Measurements from ENCODE around the gene CCDC40.

The CCDC40 gene

GRCh38 chr17:80000136-80000535 is 36.3 kb upstream of the CCDC40 start:
- no peaks in the 10 kb centered on the region for H3K9me3 ChIP-seq (ENCODE audit: control insufficient read depth in 1 of 2, low read length in 2 of 2)
- no peak overlapping the region for H3K27ac ChIP-seq (ENCODE audit: low read depth, low read length)
- H3K36me3 ChIP-seq (ENCODE audit: control insufficient read depth in 1 of 2, insufficient read depth in 2 of 2, low read length in 2 of 2), result no peaks in the 10 kb centered on the region
- no peak overlapping the region for H3K4me3 ChIP-seq (ENCODE audit: low read depth in 1 of 2, low read length in 2 of 2)
- H3K27me3 ChIP-seq (ENCODE audit: control insufficient read depth in 1 of 2, insufficient read depth in 2 of 2, low read length in 2 of 2), result no peaks in the 10 kb centered on the region
- peaks cover 11 to 13% of the 10 kb centered on the region in 2 donors for H3K4me1 ChIP-seq (ENCODE audit: control insufficient read depth in 1 of 2, insufficient read depth in 2 of 2, low read length in 2 of 2)
- H3K9ac ChIP-seq (ENCODE audit: low read depth in 1 of 2, low read length in 2 of 2), result no peak overlapping the region

- Histone ChIP-seq H3K27me3 (ENCODE audit: control insufficient read depth in 1 of 2, insufficient read depth in 2 of 2, low read length in 2 of 2) (no peaks in the 10 kb centered on the region), H3K9me3 (ENCODE audit: control insufficient read depth in 1 of 2, low read length in 2 of 2) (no peaks in the 10 kb centered on the region), H3K9ac (ENCODE audit: low read depth in 1 of 2, low read length in 2 of 2) (no peak overlapping the region), H3K4me3 (ENCODE audit: low read depth in 1 of 2, low read length in 2 of 2) (no peak overlapping the region), H3K4me1 (ENCODE audit: control insufficient read depth in 1 of 2, insufficient read depth in 2 of 2, low read length in 2 of 2) (peaks cover 13 to 17% of the 10 kb centered on the region in 2 donors), H3K27ac (ENCODE audit: low read depth, low read length) (no peak overlapping the region), H3K36me3 (ENCODE audit: control insufficient read depth in 1 of 2, insufficient read depth in 2 of 2, low read length in 2 of 2) (no peaks in the 10 kb centered on the region)
These were observed 35.3 kb upstream of the CCDC40 start for GRCh38 chr17:80000981-80001775.

GRCh38 chr17:80002070-80002641 is 34.3 kb upstream of the CCDC40 start:
- H3K36me3 ChIP-seq (ENCODE audit: control insufficient read depth in 1 of 2, insufficient read depth in 2 of 2, low read length in 2 of 2), result no peaks in the 10 kb centered on the region
- H3K9me3 ChIP-seq (ENCODE audit: control insufficient read depth in 1 of 2, low read length in 2 of 2), result no peaks in the 10 kb centered on the region
- no peak overlapping the region for H3K27ac ChIP-seq (ENCODE audit: low read depth, low read length)
- H3K27me3 ChIP-seq (ENCODE audit: control insufficient read depth in 1 of 2, insufficient read depth in 2 of 2, low read length in 2 of 2), result no peaks in the 10 kb centered on the region
- no peak overlapping the region for H3K9ac ChIP-seq (ENCODE audit: low read depth in 1 of 2, low read length in 2 of 2)
- peaks cover 13 to 17% of the 10 kb centered on the region in 2 donors for H3K4me1 ChIP-seq (ENCODE audit: control insufficient read depth in 1 of 2, insufficient read depth in 2 of 2, low read length in 2 of 2)
- no peak overlapping the region for H3K4me3 ChIP-seq (ENCODE audit: low read depth in 1 of 2, low read length in 2 of 2)

- no peaks in the 10 kb centered on the region for H3K9me3 ChIP-seq (ENCODE audit: control insufficient read depth in 1 of 2, low read length in 2 of 2)
These were observed 33.6 kb upstream of the CCDC40 start for GRCh38 chr17:80002690-80003490.

GRCh38 chr17:80003969-80004368 is 32.5 kb upstream of the CCDC40 start:
- peaks cover 13 to 23% of the 10 kb centered on the region in 2 donors for H3K4me1 ChIP-seq (ENCODE audit: control insufficient read depth in 1 of 2, insufficient read depth in 2 of 2, low read length in 2 of 2)
- H3K9ac ChIP-seq (ENCODE audit: low read depth in 1 of 2, low read length in 2 of 2), result no peak overlapping the region
- H3K27me3 ChIP-seq (ENCODE audit: control insufficient read depth in 1 of 2, insufficient read depth in 2 of 2, low read length in 2 of 2), result no peaks in the 10 kb centered on the region
- no peaks in the 10 kb centered on the region for H3K36me3 ChIP-seq (ENCODE audit: control insufficient read depth in 1 of 2, insufficient read depth in 2 of 2, low read length in 2 of 2)
- H3K4me3 ChIP-seq (ENCODE audit: low read depth in 1 of 2, low read length in 2 of 2), result no peak overlapping the region
- H3K9me3 ChIP-seq (ENCODE audit: control insufficient read depth in 1 of 2, low read length in 2 of 2), result no peaks in the 10 kb centered on the region
- no peak overlapping the region for H3K27ac ChIP-seq (ENCODE audit: low read depth, low read length)

More at GRCh38 chr17:80002690-80003490, 33.6 kb upstream of the CCDC40 start:
- H3K4me3 ChIP-seq (ENCODE audit: low read depth in 1 of 2, low read length in 2 of 2), result no peak overlapping the region
- H3K27ac ChIP-seq (ENCODE audit: low read depth, low read length), result no peak overlapping the region
- no peaks in the 10 kb centered on the region for H3K27me3 ChIP-seq (ENCODE audit: control insufficient read depth in 1 of 2, insufficient read depth in 2 of 2, low read length in 2 of 2)
- H3K4me1 ChIP-seq (ENCODE audit: control insufficient read depth in 1 of 2, insufficient read depth in 2 of 2, low read length in 2 of 2), result peaks cover 13 to 17% of the 10 kb centered on the region in 2 donors
- H3K36me3 ChIP-seq (ENCODE audit: control insufficient read depth in 1 of 2, insufficient read depth in 2 of 2, low read length in 2 of 2), result no peaks in the 10 kb centered on the region
- peak overlapping the region in 1 of 2 donors; percentile 15 for H3K9ac ChIP-seq (ENCODE audit: low read depth in 1 of 2, low read length in 2 of 2)

- Histone ChIP-seq H3K27me3 (ENCODE audit: control insufficient read depth in 1 of 2, insufficient read depth in 2 of 2, low read length in 2 of 2) (no peaks in the 10 kb centered on the region), H3K4me3 (ENCODE audit: low read depth in 1 of 2, low read length in 2 of 2) (peak overlapping the region; percentile 38 to 50), H3K9me3 (ENCODE audit: control insufficient read depth in 1 of 2, low read length in 2 of 2) (no peaks in the 10 kb centered on the region), H3K9ac (ENCODE audit: low read depth in 1 of 2, low read length in 2 of 2) (peak overlapping the region in 1 of 2 donors; percentile 39), H3K36me3 (ENCODE audit: control insufficient read depth in 1 of 2, insufficient read depth in 2 of 2, low read length in 2 of 2) (peaks cover 0 to 5% of the 10 kb centered on the region in 2 donors), H3K4me1 (ENCODE audit: control insufficient read depth in 1 of 2, insufficient read depth in 2 of 2, low read length in 2 of 2) (peaks cover 13 to 24% of the 10 kb centered on the region in 2 donors), H3K27ac (ENCODE audit: low read depth, low read length) (no peak overlapping the region)
These were observed 30.8 kb upstream of the CCDC40 start for GRCh38 chr17:80005360-80006338.

GRCh38 chr17:80006339-80006720 is 30.1 kb upstream of the CCDC40 start:
- Histone ChIP-seq H3K27ac (ENCODE audit: low read depth, low read length) (no peak overlapping the region), H3K9ac (ENCODE audit: low read depth in 1 of 2, low read length in 2 of 2) (no peak overlapping the region), H3K4me3 (ENCODE audit: low read depth in 1 of 2, low read length in 2 of 2) (no peak overlapping the region)

GRCh38 chr17:80006811-80007752 is 29.4 kb upstream of the CCDC40 start:
- Histone ChIP-seq H3K27me3 (ENCODE audit: control insufficient read depth in 1 of 2, insufficient read depth in 2 of 2, low read length in 2 of 2) (no peaks in the 10 kb centered on the region), H3K36me3 (ENCODE audit: control insufficient read depth in 1 of 2, insufficient read depth in 2 of 2, low read length in 2 of 2) (peaks cover 0 to 8% of the 10 kb centered on the region in 2 donors), H3K4me3 (ENCODE audit: low read depth in 1 of 2, low read length in 2 of 2) (no peak overlapping the region), H3K9me3 (ENCODE audit: control insufficient read depth in 1 of 2, low read length in 2 of 2) (no peaks in the 10 kb centered on the region), H3K27ac (ENCODE audit: low read depth, low read length) (no peak overlapping the region), H3K4me1 (ENCODE audit: control insufficient read depth in 1 of 2, insufficient read depth in 2 of 2, low read length in 2 of 2) (peaks cover 12 to 24% of the 10 kb centered on the region in 2 donors), H3K9ac (ENCODE audit: low read depth in 1 of 2, low read length in 2 of 2) (no peak overlapping the region)

More at GRCh38 chr17:80006339-80006720, 30.1 kb upstream of the CCDC40 start:
- Histone ChIP-seq H3K36me3 (ENCODE audit: control insufficient read depth in 1 of 2, insufficient read depth in 2 of 2, low read length in 2 of 2) (peaks cover 0 to 5% of the 10 kb centered on the region in 2 donors), H3K9me3 (ENCODE audit: control insufficient read depth in 1 of 2, low read length in 2 of 2) (no peaks in the 10 kb centered on the region), H3K27me3 (ENCODE audit: control insufficient read depth in 1 of 2, insufficient read depth in 2 of 2, low read length in 2 of 2) (no peaks in the 10 kb centered on the region), H3K4me1 (ENCODE audit: control insufficient read depth in 1 of 2, insufficient read depth in 2 of 2, low read length in 2 of 2) (peaks cover 13 to 24% of the 10 kb centered on the region in 2 donors)
